Neural cell (in vitro differentiated cells): ENCODE measurements around the gene MAP4K5. TPM values are rescaled to one million over a fixed set of nuclear protein-coding genes. Genes with fewer than 3 reads are reported as not detected.

Source experiments
- H2AFZ ChIP-seq: fragments of 200-600, 300-800 bp; sonication (generic), shearing (Covaris generic); 2 replicates; pipeline ENCODE4 v1.6.0; 2014; ENCODE audit warnings: low read depth, mild to moderate bottlenecking, antibody characterized with exemption, low read length, moderate library complexity
- H3F3A ChIP-seq: fragments of 200-600 bp; shearing (Covaris generic); 2 replicates; pipeline ENCODE4 v1.6.1; 2016; ENCODE audit warnings: mild to moderate bottlenecking, moderate library complexity, mixed read lengths, antibody characterized with exemption, low read length; ENCODE audit not compliant: insufficient read depth, poor library complexity, severe bottlenecking
- H3K27ac ChIP-seq: fragments of 200-600, 300-800 bp; sonication (generic), shearing (Covaris generic); 2 replicates; pipeline ENCODE4 v1.5.1; 2014; ENCODE audit warnings: mild to moderate bottlenecking, low read length, moderate library complexity
- H3K27me3 ChIP-seq: fragments of 300-800, 200-600 bp; sonication (generic), shearing (Covaris generic); 2 replicates; pipeline ENCODE4 v1.6.0; 2014; ENCODE audit warnings: mild to moderate bottlenecking, low read depth, low read length, moderate library complexity; ENCODE audit not compliant: insufficient read depth
- H3K36me3 ChIP-seq: fragments of 300-800, 200-600 bp; sonication (generic), shearing (Covaris generic); 2 replicates; pipeline ENCODE4 v1.5.1; 2014; ENCODE audit warnings: mild to moderate bottlenecking, antibody characterized with exemption, low read length, moderate library complexity; ENCODE audit not compliant: insufficient read depth
- H3K4me2 ChIP-seq: fragments of 300-800, 200-600 bp; sonication (generic), shearing (Covaris generic); 2 replicates; pipeline ENCODE4 v1.6.0; 2014; ENCODE audit warnings: mild to moderate bottlenecking, low read length
- H3K4me3 ChIP-seq: fragments of 300-800, 200-600 bp; sonication (generic), shearing (Covaris generic); 2 replicates; pipeline ENCODE4 v1.5.1; 2014; ENCODE audit warnings: mild to moderate bottlenecking, low read length, moderate library complexity
- H3K79me2 ChIP-seq: fragments of 200-600 bp; shearing (Covaris generic); replicated peaks from 2 replicates; pipeline ENCODE4 v1.6.0; 2014; ENCODE audit warnings: mild to moderate bottlenecking, low read length, moderate library complexity; ENCODE audit not compliant: insufficient read depth
- H3K9ac ChIP-seq: fragments of 300-800, 200-600 bp; sonication (generic), shearing (Covaris generic); 2 replicates; pipeline ENCODE4 v1.6.1; 2016; ENCODE audit warnings: mild to moderate bottlenecking, low read length, mixed read lengths
- H3K9me2 ChIP-seq: fragments of 200-600 bp; shearing (Covaris generic); 2 replicates; pipeline ENCODE4 v1.6.1; 2016; ENCODE audit warnings: mild to moderate bottlenecking, low read length, mixed read lengths; ENCODE audit not compliant: insufficient read depth
- H3K9me3 ChIP-seq: fragments of 200-600, 300-800 bp; sonication (generic), shearing (Covaris generic); 2 replicates; pipeline ENCODE4 v1.6.1; 2016; ENCODE audit warnings: mild to moderate bottlenecking, mixed run types, low read length, moderate library complexity, mixed read lengths
- H4K20me1 ChIP-seq: fragments of 200-600 bp; shearing (Covaris generic); 2 replicates; pipeline ENCODE4 v1.6.1; 2016; ENCODE audit warnings: mild to moderate bottlenecking, mixed run types; ENCODE audit not compliant: insufficient read depth
- EP300 ChIP-seq: fragments of 450-650 bp; conservative IDR thresholded peaks from 2 replicates; pipeline ENCODE4 v1.6.1; 2014; ENCODE audit warnings: antibody characterized with exemption, mild to moderate bottlenecking, moderate library complexity; ENCODE audit not compliant: poor library complexity, severe bottlenecking
- MXI1 ChIP-seq: fragments of 450-650 bp; conservative IDR thresholded peaks from 2 replicates; pipeline ENCODE4 v1.6.1; 2014; ENCODE audit warnings: antibody characterized with exemption, mild to moderate bottlenecking; ENCODE audit not compliant: poor library complexity, severe bottlenecking
- POLR2AphosphoS5 ChIP-seq: IDR thresholded peaks from 2 replicates; pipeline ENCODE4 v1.6.1; 2012
- RAD21 ChIP-seq: fragments of 450-650 bp; conservative IDR thresholded peaks from 2 replicates; pipeline ENCODE4 v1.6.1; 2014; ENCODE audit warnings: antibody characterized with exemption, mild to moderate bottlenecking, moderate library complexity
- SMC3 ChIP-seq: fragments of 450-650 bp; conservative IDR thresholded peaks from 2 replicates; pipeline ENCODE4 v1.6.1; 2014; ENCODE audit warnings: antibody characterized with exemption, mild to moderate bottlenecking, moderate library complexity; ENCODE audit not compliant: poor library complexity
- TAF1 ChIP-seq: IDR thresholded peaks from 2 replicates; pipeline ENCODE4 v1.6.1; 2012; ENCODE audit warnings: low read depth
- polyA plus RNA-seq: library from polyadenylated mRNA; depleted of rRNA; stranded (reverse); fragments of >200 nt; gene quantifications from 2 replicates; pipeline ENCODE4 v1.2.3, GENCODE V29; 2014
- TF ChIP-seq, protein P1 (sequence below): IDR thresholded peaks from 2 replicates; pipeline ENCODE4 v1.6.1; 2012; ENCODE audit warnings: borderline replicate concordance
- TF ChIP-seq, protein P2 (sequence below): fragments of 450-650 bp; IDR thresholded peaks from 2 replicates; pipeline ENCODE4 v1.5.1; 2014; ENCODE audit warnings: antibody characterized with exemption, mild to moderate bottlenecking, moderate library complexity; ENCODE audit not compliant: poor library complexity, severe bottlenecking

Gene MAP4K5
- polyA plus RNA-seq, 1 donor from 2014 or later = 148 TPM

- no peak overlapping the region for H3K27ac ChIP-seq
- no peak overlapping the region for H3K4me3 ChIP-seq
- H3K27me3 ChIP-seq = no peaks in the 10 kb centered on the region
- no peaks in the 10 kb centered on the region for H3K9me2 ChIP-seq
- no peak overlapping the region for H3K4me2 ChIP-seq
- no peak overlapping the region for H3K9ac ChIP-seq
- no peak overlapping the region for H2AFZ ChIP-seq
- H3K79me2 ChIP-seq = peaks cover 30% of the 10 kb centered on the region
- no peaks in the 10 kb centered on the region for H3K9me3 ChIP-seq
- no peaks in the 10 kb centered on the region for H3K36me3 ChIP-seq
- H4K20me1 ChIP-seq = no peaks in the 10 kb centered on the region
- no peaks in the 10 kb centered on the region for H3F3A ChIP-seq
- TF ChIP-seq, protein P1, sequence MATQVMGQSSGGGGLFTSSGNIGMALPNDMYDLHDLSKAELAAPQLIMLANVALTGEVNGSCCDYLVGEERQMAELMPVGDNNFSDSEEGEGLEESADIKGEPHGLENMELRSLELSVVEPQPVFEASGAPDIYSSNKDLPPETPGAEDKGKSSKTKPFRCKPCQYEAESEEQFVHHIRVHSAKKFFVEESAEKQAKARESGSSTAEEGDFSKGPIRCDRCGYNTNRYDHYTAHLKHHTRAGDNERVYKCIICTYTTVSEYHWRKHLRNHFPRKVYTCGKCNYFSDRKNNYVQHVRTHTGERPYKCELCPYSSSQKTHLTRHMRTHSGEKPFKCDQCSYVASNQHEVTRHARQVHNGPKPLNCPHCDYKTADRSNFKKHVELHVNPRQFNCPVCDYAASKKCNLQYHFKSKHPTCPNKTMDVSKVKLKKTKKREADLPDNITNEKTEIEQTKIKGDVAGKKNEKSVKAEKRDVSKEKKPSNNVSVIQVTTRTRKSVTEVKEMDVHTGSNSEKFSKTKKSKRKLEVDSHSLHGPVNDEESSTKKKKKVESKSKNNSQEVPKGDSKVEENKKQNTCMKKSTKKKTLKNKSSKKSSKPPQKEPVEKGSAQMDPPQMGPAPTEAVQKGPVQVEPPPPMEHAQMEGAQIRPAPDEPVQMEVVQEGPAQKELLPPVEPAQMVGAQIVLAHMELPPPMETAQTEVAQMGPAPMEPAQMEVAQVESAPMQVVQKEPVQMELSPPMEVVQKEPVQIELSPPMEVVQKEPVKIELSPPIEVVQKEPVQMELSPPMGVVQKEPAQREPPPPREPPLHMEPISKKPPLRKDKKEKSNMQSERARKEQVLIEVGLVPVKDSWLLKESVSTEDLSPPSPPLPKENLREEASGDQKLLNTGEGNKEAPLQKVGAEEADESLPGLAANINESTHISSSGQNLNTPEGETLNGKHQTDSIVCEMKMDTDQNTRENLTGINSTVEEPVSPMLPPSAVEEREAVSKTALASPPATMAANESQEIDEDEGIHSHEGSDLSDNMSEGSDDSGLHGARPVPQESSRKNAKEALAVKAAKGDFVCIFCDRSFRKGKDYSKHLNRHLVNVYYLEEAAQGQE = no peak
Measured at GRCh38 chr14:50533806-50534205, 1.4 kb upstream of the MAP4K5 start.

DNA sequence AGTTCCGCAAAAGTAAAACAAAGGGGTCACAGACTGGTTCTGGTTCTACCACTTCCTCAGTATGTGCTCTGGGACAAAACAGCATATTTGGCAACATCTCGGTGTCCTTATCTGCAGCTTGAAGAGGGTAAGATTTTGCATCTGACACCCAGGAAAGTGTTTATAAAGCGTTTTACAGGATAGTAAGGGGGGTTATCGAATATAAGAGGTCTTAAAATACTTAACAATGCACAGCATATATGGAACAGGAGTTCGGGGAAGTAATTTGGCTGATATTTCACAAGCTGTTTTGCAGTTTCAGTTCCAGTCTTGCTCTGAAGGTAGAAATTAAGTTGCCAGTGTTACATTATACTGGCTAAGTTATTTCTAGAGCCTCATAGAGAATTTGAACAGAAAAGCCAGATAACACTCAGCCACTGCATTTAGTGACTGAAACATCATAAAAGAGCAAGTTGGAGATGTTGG is 904 bp upstream of the MAP4K5 start:
- Histone ChIP-seq H3K9ac (peak overlapping the region; percentile 93), H3K79me2 (peaks cover 35% of the 10 kb centered on the region), H3K9me3 (no peaks in the 10 kb centered on the region), H3K36me3 (no peaks in the 10 kb centered on the region), H2AFZ (peak overlapping the region; percentile 66), H3K4me2 (no peak overlapping the region), H4K20me1 (no peaks in the 10 kb centered on the region), H3K27me3 (no peaks in the 10 kb centered on the region), H3K9me2 (no peaks in the 10 kb centered on the region), H3F3A (no peaks in the 10 kb centered on the region), H3K27ac (no peak overlapping the region), H3K4me3 (peak overlapping the region; percentile 92)
- no peak for TF ChIP-seq POLR2AphosphoS5
- TF ChIP-seq RAD21 = no peak
- no peak for TF ChIP-seq MXI1
- TF ChIP-seq, protein P2, sequence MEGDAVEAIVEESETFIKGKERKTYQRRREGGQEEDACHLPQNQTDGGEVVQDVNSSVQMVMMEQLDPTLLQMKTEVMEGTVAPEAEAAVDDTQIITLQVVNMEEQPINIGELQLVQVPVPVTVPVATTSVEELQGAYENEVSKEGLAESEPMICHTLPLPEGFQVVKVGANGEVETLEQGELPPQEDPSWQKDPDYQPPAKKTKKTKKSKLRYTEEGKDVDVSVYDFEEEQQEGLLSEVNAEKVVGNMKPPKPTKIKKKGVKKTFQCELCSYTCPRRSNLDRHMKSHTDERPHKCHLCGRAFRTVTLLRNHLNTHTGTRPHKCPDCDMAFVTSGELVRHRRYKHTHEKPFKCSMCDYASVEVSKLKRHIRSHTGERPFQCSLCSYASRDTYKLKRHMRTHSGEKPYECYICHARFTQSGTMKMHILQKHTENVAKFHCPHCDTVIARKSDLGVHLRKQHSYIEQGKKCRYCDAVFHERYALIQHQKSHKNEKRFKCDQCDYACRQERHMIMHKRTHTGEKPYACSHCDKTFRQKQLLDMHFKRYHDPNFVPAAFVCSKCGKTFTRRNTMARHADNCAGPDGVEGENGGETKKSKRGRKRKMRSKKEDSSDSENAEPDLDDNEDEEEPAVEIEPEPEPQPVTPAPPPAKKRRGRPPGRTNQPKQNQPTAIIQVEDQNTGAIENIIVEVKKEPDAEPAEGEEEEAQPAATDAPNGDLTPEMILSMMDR = no peak

DNA sequence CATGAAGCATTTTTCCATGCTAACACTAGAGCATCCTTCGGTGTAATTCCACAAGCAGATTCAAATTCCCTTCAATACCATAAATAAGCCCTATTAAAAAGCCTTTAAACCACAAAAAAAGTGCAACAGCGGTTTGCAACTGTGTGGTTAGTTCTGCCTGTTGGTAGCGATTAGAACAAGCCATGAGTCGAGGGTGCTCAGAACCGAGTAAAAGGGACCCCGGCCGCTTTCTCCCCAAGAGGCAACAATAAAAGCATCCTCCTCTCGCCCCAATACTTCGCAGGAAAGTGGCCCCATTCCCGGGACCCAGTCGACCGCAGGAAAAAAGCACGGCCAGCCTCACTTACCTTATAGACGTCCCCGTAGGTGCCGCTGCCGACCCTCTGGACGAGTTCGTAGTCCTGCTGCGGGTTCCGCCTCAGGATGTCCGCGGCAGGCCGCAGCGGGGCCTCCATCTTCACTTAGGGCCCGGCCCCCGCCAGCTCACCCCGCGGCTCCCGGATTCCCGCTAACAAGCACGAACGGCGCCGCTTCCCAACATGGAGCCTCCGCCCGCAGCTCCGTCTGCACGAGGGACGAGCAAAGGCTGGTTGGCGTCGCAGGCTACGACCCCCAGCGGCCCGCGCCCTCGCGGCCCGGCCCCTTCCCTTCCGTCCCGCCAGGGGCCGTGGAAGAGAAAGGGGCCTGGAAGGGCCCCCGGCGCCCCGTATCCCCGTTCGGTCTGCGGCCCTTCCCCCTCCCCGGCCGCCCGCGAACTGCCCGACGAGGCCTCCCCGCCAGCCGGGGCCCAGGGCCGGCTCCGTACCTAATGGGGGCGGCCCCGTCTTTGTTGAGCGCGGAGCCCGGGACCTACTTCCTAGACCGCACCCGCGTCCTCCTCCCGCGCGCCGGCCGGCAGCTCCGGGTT is 521 bp downstream of the MAP4K5 start:
- peak overlapping the region; percentile 78 for H3K4me2 ChIP-seq
- peak overlapping the region; percentile 72 for H2AFZ ChIP-seq

More for the DNA sequence above, 521 bp downstream of the MAP4K5 start:
- H4K20me1 ChIP-seq = no peaks in the 10 kb centered on the region
- no peaks in the 10 kb centered on the region for H3K9me2 ChIP-seq
- H3K27me3 ChIP-seq = no peaks in the 10 kb centered on the region
- peak; percentile 33 for TF ChIP-seq TAF1
- TF ChIP-seq SMC3 = no peak
- TF ChIP-seq, protein P2 = no peak
- TF ChIP-seq EP300 = no peak
- TF ChIP-seq, protein P1 = peak; percentile 37
- no peak for TF ChIP-seq POLR2AphosphoS5
- H3K4me3 ChIP-seq = peak overlapping the region; percentile 92
- H3K9me3 ChIP-seq = no peaks in the 10 kb centered on the region
- H3K36me3 ChIP-seq = no peaks in the 10 kb centered on the region
- peak overlapping the region; percentile 86 for H3K27ac ChIP-seq
- H3F3A ChIP-seq = no peaks in the 10 kb centered on the region
- H3K9ac ChIP-seq = peak overlapping the region; percentile 93
- peaks cover 49% of the 10 kb centered on the region for H3K79me2 ChIP-seq
